H1 (cell line): ENCODE data around the gene TNIP1. TPM values are rescaled to one million over a fixed set of nuclear protein-coding genes. Genes with fewer than 3 reads are reported as not detected.

Experiments
- CTCF ChIA-PET: fragments of 300-600 bp; sonication (Branson Sonifier 250); formaldehyde crosslinking; loops from one replicate; lab custom pipeline; 2021; ENCODE audit not compliant: partially characterized antibody; lab: Charles Lee
- POLR2A ChIA-PET: fragments of 300-600 bp; sonication (Branson Sonifier 250); formaldehyde crosslinking; loops from one replicate; lab custom pipeline; 2021; ENCODE audit warnings: inconsistent platforms; ENCODE audit not compliant: partially characterized antibody; lab: Charles Lee
- DNase-seq, 2 experiments: peaks; one replicate each; pipeline versions ENCODE4 v3.0.0 to v3.0.0-alpha.2; 2010 to 2022; ENCODE audit warnings: low spot score in 2 of 2, low read depth in 1 of 2, mixed read lengths in 1 of 2
- FAIRE-seq: peaks from 2 replicates; lab custom pipeline; 2011; peaks lifted over from hg19 to GRCh38; lab: Jason Lieb, UNC
- H2AFZ ChIP-seq: 2 replicates; pipeline ENCODE4 v1.8.1; 2012; ENCODE audit warnings: low read length, inconsistent platforms
- H2AK5ac ChIP-seq: 2 replicates; pipeline ENCODE4 v1.6.1; 2013; ENCODE audit warnings: low read depth, low read length
- H2BK120ac ChIP-seq: replicated peaks from 2 replicates; pipeline ENCODE3; 2013; ENCODE audit warnings: low read depth, low read length, inconsistent platforms
- H2BK12ac ChIP-seq: 2 replicates; pipeline ENCODE4 v1.6.1; 2013; ENCODE audit warnings: low read depth, low read length
- H2BK15ac ChIP-seq: 2 replicates; pipeline ENCODE4 v1.6.1; 2013; ENCODE audit warnings: low read length
- H2BK20ac ChIP-seq: 2 replicates; pipeline ENCODE4 v1.6.1; 2013; ENCODE audit warnings: low read length
- H2BK5ac ChIP-seq: 2 replicates; pipeline ENCODE4 v1.6.1; 2013; ENCODE audit warnings: low read depth, low read length
- H3K14ac ChIP-seq: 2 replicates; pipeline ENCODE4 v1.6.1; 2013; ENCODE audit warnings: inconsistent platforms; ENCODE audit not compliant: insufficient read length
- H3K18ac ChIP-seq: 2 replicates; pipeline ENCODE4 v1.6.1; 2013; ENCODE audit warnings: low read length; ENCODE audit errors: extremely low read depth
- H3K23ac ChIP-seq: 2 replicates; pipeline ENCODE4 v1.6.1; 2013; ENCODE audit warnings: inconsistent platforms; ENCODE audit not compliant: insufficient read length
- H3K23me2 ChIP-seq: 2 replicates; pipeline ENCODE4 v1.6.1; 2013; ENCODE audit warnings: low read depth, low read length
- H3K27ac ChIP-seq: 2 replicates; pipeline ENCODE4 v1.6.1; 2011; ENCODE audit warnings: low read depth, low read length, inconsistent platforms
- H3K27me3 ChIP-seq, 4 experiments: replicated peaks in 1 of 4; 1 replicate in 1 of 4; 2 replicates in 3 of 4; pipeline versions ENCODE4 v1.6.1 to v1.8.1; 2011 to 2013; ENCODE audit warnings: low read length in 3 of 4, mild to moderate bottlenecking in 3 of 4, inconsistent platforms in 2 of 4, mixed read lengths in 2 of 4, moderate library complexity in 1 of 4; ENCODE audit not compliant: control insufficient read depth in 3 of 4, insufficient read depth in 3 of 4; ENCODE audit errors: extremely low read depth in 1 of 4
- H3K36me3 ChIP-seq, 4 experiments: 2 replicates each; pipeline versions ENCODE4 v1.6.1 to v1.8.1; 2011 to 2013; ENCODE audit warnings: mild to moderate bottlenecking in 4 of 4, low read length in 3 of 4, moderate library complexity in 2 of 4, control low read depth in 1 of 4, inconsistent platforms in 1 of 4; ENCODE audit not compliant: insufficient read depth in 4 of 4, control insufficient read depth in 2 of 4
- H3K4ac ChIP-seq: replicated peaks from 2 replicates; pipeline ENCODE3; 2013; ENCODE audit warnings: low read length, low read depth, mixed read lengths, inconsistent platforms; ENCODE audit not compliant: insufficient read length
- H3K4me1 ChIP-seq, 4 experiments: replicated peaks in 1 of 4; 1 replicate in 1 of 4; 2 replicates in 3 of 4; pipeline versions ENCODE4 v1.6.1 to v1.8.1; 2011 to 2013; ENCODE audit warnings: low read length in 3 of 4, inconsistent platforms in 2 of 4, mixed read lengths in 1 of 4; ENCODE audit not compliant: insufficient read depth in 4 of 4, control insufficient read depth in 3 of 4
- H3K4me2 ChIP-seq, 2 experiments: 2 replicates each; pipeline versions ENCODE4 v1.6.1 to v1.8.1; 2011 to 2013; ENCODE audit warnings: low read depth in 2 of 2, low read length in 2 of 2, control low read depth in 1 of 2, inconsistent platforms in 1 of 2, mild to moderate bottlenecking in 1 of 2; ENCODE audit not compliant: insufficient read depth in 1 of 2
- H3K4me3 ChIP-seq, 4 experiments: fragments of 200-600, 300-600 bp in 1 of 4; sonication (generic), shearing (Covaris generic), sonication (Bioruptor Twin) in 1 of 4; 2 replicates each; pipeline versions ENCODE4 v1.5.1 to v1.8.1; 2011 to 2016; ENCODE audit warnings: low read length in 4 of 4, low read depth in 3 of 4, control low read depth in 2 of 4, inconsistent platforms in 2 of 4, mild to moderate bottlenecking in 2 of 4, mixed read lengths in 1 of 4, moderate library complexity in 1 of 4; ENCODE audit not compliant: insufficient read depth in 2 of 4; ENCODE audit errors: extremely low read depth in 1 of 4
- H3K56ac ChIP-seq: replicated peaks from 2 replicates; pipeline ENCODE3; 2013; ENCODE audit warnings: low read depth, mild to moderate bottlenecking, mixed read lengths, low read length, inconsistent platforms; ENCODE audit not compliant: insufficient read length
- H3K79me1 ChIP-seq: 2 replicates; pipeline ENCODE4 v1.6.1; 2013; ENCODE audit warnings: low read depth, low read length, control low read depth
- H3K79me2 ChIP-seq, 2 experiments: 2 replicates each; pipeline versions ENCODE4 v1.6.1 to v1.8.1; 2012 to 2013; ENCODE audit warnings: low read length in 2 of 2, mild to moderate bottlenecking in 2 of 2, inconsistent platforms in 1 of 2; ENCODE audit not compliant: insufficient read depth in 2 of 2, control insufficient read depth in 1 of 2
- H3K9ac ChIP-seq, 4 experiments: replicated peaks in 1 of 4; 1 replicate in 1 of 4; 2 replicates in 3 of 4; pipeline versions ENCODE4 v1.6.1 to v1.8.1; 2011 to 2013; ENCODE audit warnings: low read depth in 3 of 4, low read length in 3 of 4, control low read depth in 2 of 4, mild to moderate bottlenecking in 2 of 4, moderate library complexity in 2 of 4, inconsistent platforms in 1 of 4; ENCODE audit errors: extremely low read depth in 1 of 4
- H3K9me3 ChIP-seq, 2 experiments: 2 replicates each; pipeline versions ENCODE4 v1.6.1 to v1.8.1; 2012 to 2013; ENCODE audit warnings: mild to moderate bottlenecking in 2 of 2, moderate library complexity in 2 of 2, control low read depth in 1 of 2, inconsistent platforms in 1 of 2, low read depth in 1 of 2, low read length in 1 of 2, mixed read lengths in 1 of 2; ENCODE audit not compliant: insufficient read depth in 2 of 2
- H4K20me1 ChIP-seq, 2 experiments: replicated peaks in 1 of 2; 2 replicates each; pipeline versions ENCODE3 to v1.8.1; 2011 to 2013; ENCODE audit warnings: inconsistent platforms in 2 of 2, low read length in 2 of 2, mild to moderate bottlenecking in 1 of 2; ENCODE audit not compliant: insufficient read depth in 2 of 2, control insufficient read depth in 1 of 2
- H4K5ac ChIP-seq: 2 replicates; pipeline ENCODE4 v1.6.1; 2013; ENCODE audit warnings: low read length, low read depth, mixed read lengths, inconsistent platforms; ENCODE audit not compliant: insufficient read length
- H4K8ac ChIP-seq: 2 replicates; pipeline ENCODE4 v1.8.0; 2013; ENCODE audit warnings: mild to moderate bottlenecking, moderate library complexity, low read length, inconsistent platforms; ENCODE audit not compliant: insufficient read depth; ENCODE audit errors: extremely low read depth
- H4K91ac ChIP-seq: replicated peaks from 2 replicates; pipeline ENCODE3; 2013; ENCODE audit warnings: low read length, mixed read lengths, inconsistent platforms; ENCODE audit not compliant: insufficient read length
- BCL11A ChIP-seq, 2 experiments: IDR thresholded peaks; one replicate each; pipeline ENCODE4 v1.6.1; 2011; ENCODE audit warnings: low read depth in 2 of 2, low read length in 2 of 2, mild to moderate bottlenecking in 2 of 2
- WGBS, 2 experiments: shearing (Covaris generic) in 1 of 2; methylation state at CpG; one replicate each; pipeline versions ENCODE4 v1.1.6 to v1.1.7; 2013 to 2015; ENCODE audit warnings: low lambda C conversion rate in 2 of 2, mixed read lengths in 2 of 2, inconsistent platforms in 1 of 2, low coverage in 1 of 2, missing lambda C conversion rate in 1 of 2; ENCODE audit not compliant: insufficient replicate concordance in 2 of 2, insufficient coverage in 1 of 2, insufficient read length in 1 of 2; ENCODE audit errors: extremely low coverage in 1 of 2, missing lambda C conversion rate in 1 of 2; 5-methylcytosine and 5-hydroxymethylcytosine counted together
- polyA plus RNA-seq, 7 experiments: library from polyadenylated mRNA; depleted of rRNA in 3 of 7; stranded (reverse) in 5 of 7; unstranded in 2 of 7; fragments of >200 nt in 5 of 7; fragments of 200-250 nt in 2 of 7; gene quantifications; 1 replicate in 5 of 7; 2 replicates in 1 of 7; 4 replicates in 1 of 7; pipeline versions ENCODE4 v1.2.1 to v1.2.3, GENCODE V29; 2011 to 2013; ENCODE audit warnings: missing spikeins in 2 of 7, mixed read lengths in 2 of 7
- total RNA-seq: library from RNA; stranded (reverse); fragmentation: NEBNext Ultra II Directional; extraction: Animal tissue kit (Norgen Biotek cat#: 25700); gene quantifications from 2 replicates; pipeline ENCODE4 v1.2.1, GENCODE V29; 2021

The TNIP1 gene
- total and polyA plus RNA-seq, 2 of the 8 experiments (the other 6 are each of a cell fraction or from before 2014, with no cell fraction given) = 14.2 to 31.9 TPM

GRCh38 chr5:151034422-151035379, 46.1 kb downstream of the TNIP1 start:
- Histone ChIP-seq H4K5ac (no peak overlapping the region), H4K8ac (no peak overlapping the region), H3K18ac (no peak overlapping the region), H3K4me3 (no peak overlapping the region), H3K23ac (no peak overlapping the region), H3K14ac (no peak overlapping the region), H4K91ac (no peak overlapping the region), H3K9ac (no peak overlapping the region), H3K79me2 (no peaks in the 10 kb centered on the region), H3K79me1 (no peaks in the 10 kb centered on the region), H2BK12ac (no peak overlapping the region), H2BK20ac (no peak overlapping the region), H3K56ac (no peak overlapping the region), H4K20me1 (peaks cover 0 to 5% of the 10 kb centered on the region in 2 experiments), H2BK120ac (no peak overlapping the region), H2AK5ac (no peak overlapping the region), H2BK15ac (no peak overlapping the region), H3K4me2 (no peak overlapping the region), H3K27me3 (no peaks in the 10 kb centered on the region), H2BK5ac (no peak overlapping the region), H3K36me3 (peaks cover 4 to 19% (median 10%) of the 10 kb centered on the region in 4 experiments; a peak in 4 of 8 replicates), H3K4me1 (no peaks in the 10 kb centered on the region), H2AFZ (no peak overlapping the region), H3K27ac (no peak overlapping the region), H3K4ac (no peak overlapping the region), H3K23me2 (no peaks in the 10 kb centered on the region), H3K9me3 (no peaks in the 10 kb centered on the region)
- ChIA-PET CTCF (interaction anchor here (0.9 to 10.2 kb wide), 5 partner anchors 9 to 116 kb away, joined by 3 to 157 read pairs (median 4); no protein-coding TSS in a partner anchor), POLR2A (interaction anchor here (0.9 kb wide), 1 partner anchor 7 kb away, joined by 3 read pairs; no protein-coding TSS in a partner anchor)
- FAIRE-seq = no peak
- TF ChIP-seq BCL11A (IDR thresholded peaks at IDR 0.05; ENCODE audit: low read depth in 2 of 2, low read length in 2 of 2) = no peak
- WGBS, 2 experiments = 90% methylated on average over 18 of the region's 19 CpGs; no CpG with 5 or more reads in 1 of the 2 experiments
- DNase-seq = no peak
